Keratinocyte (primary cell): ENCODE results near the gene FAT1.

Experiments used
- EZH2 ChIP-seq: IDR thresholded peaks from one replicate; pipeline ENCODE4 v1.6.1; 2012; ENCODE audit warnings: inconsistent platforms, mild to moderate bottlenecking, low read length, moderate library complexity
- TF ChIP-seq, protein P1 (sequence below), 3 experiments: IDR thresholded peaks in 1 of 3; conservative IDR thresholded peaks in 1 of 3; optimal IDR thresholded peaks in 1 of 3; 2 replicates in 2 of 3; 3 replicates in 1 of 3; pipeline versions ENCODE3 to v1.5.1; 2011; ENCODE audit warnings: low read length in 3 of 3, mild to moderate bottlenecking in 3 of 3, moderate library complexity in 2 of 3, control low read depth in 1 of 3, inconsistent platforms in 1 of 3; ENCODE audit not compliant: insufficient read depth in 2 of 3; ENCODE audit errors: extremely low read depth in 1 of 3

DNA sequence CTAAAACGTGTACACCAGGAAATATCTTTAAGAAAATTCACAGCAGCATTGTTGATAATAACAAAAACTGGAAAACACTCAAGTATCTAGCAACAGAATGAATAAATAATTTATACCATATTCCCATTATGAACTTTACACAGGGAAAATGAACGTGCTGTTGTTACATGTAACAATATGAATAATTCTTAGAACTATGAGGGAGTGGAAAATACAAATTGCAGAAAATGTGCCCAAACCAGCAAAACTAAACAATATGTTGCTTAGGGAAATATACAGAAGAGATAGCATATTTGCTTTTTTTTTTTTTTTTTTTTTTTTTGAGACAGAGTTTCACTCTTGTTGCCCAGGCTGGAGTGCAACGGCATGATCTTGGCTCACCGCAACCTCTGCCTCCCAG is 14.8 kb upstream of the FAT1 start:
- TF ChIP-seq, protein P1, sequence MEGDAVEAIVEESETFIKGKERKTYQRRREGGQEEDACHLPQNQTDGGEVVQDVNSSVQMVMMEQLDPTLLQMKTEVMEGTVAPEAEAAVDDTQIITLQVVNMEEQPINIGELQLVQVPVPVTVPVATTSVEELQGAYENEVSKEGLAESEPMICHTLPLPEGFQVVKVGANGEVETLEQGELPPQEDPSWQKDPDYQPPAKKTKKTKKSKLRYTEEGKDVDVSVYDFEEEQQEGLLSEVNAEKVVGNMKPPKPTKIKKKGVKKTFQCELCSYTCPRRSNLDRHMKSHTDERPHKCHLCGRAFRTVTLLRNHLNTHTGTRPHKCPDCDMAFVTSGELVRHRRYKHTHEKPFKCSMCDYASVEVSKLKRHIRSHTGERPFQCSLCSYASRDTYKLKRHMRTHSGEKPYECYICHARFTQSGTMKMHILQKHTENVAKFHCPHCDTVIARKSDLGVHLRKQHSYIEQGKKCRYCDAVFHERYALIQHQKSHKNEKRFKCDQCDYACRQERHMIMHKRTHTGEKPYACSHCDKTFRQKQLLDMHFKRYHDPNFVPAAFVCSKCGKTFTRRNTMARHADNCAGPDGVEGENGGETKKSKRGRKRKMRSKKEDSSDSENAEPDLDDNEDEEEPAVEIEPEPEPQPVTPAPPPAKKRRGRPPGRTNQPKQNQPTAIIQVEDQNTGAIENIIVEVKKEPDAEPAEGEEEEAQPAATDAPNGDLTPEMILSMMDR (optimal IDR thresholded peaks at IDR 0.05 in 1 of 3, IDR thresholded peaks at IDR 0.05 in 1 of 3, conservative IDR thresholded peaks at IDR 0.05 in 1 of 3; ENCODE audit: extremely low read depth in 1 of 3, insufficient read depth in 2 of 3, low read length in 3 of 3): no peak
- TF ChIP-seq EZH2: no peak
